ENCODE measurements around the gene RNF167. TPM values are rescaled to one million over a fixed set of nuclear protein-coding genes. Genes with fewer than 3 reads are reported as not detected.

The RNF167 gene
- total RNA-seq, 4 donors from 2014 or later, result 67.3 to 98.8 (median 85.9) TPM

GRCh38 chr17:4986951-4987766 lies 47.1 kb downstream of the RNF167 start, which contains the start of gene CAMTA2:
CAMTA2 (minus strand) TSS chr17:4987675; CDS start chr17:4986222, 1,453 bp downstream.
- Histone ChIP-seq H3K9me3 (no peaks in the 10 kb centered on the region), H3K4me3 (peak within 1 kb of the TSS; percentile 64 to 96), H3K27ac (peak within 1 kb of the TSS; percentile 82 to 99 (median 96)), H3K36me3 (peaks cover 0 to 36% of the 10 kb centered on the region in 2 donors), H3K4me1 (peaks cover 0 to 38% (median 16%) of the 10 kb centered on the region in 3 donors), H3K27me3 (no peaks in the 10 kb centered on the region)
- WGBS, 2 donors (ENCODE audit: low coverage in 1 of 2), result 0% methylated on average over 2 of the region's 78 CpGs; no CpG with 5 or more reads in 1 of the 2 donors
- peak; percentile 93 for ATAC-seq
- TF ChIP-seq EP300 (IDR thresholded peaks at IDR 0.05) (no peak), POLR2A (IDR thresholded peaks at IDR 0.05) (peak; percentile 73 to 77), POLR2AphosphoS5 (IDR thresholded peaks at IDR 0.05) (peak; percentile 83), CTCF (IDR thresholded peaks at IDR 0.05) (peak in 3 of 4 experiments; percentile 83 to 94 (median 84))

- WGBS, 2 donors (ENCODE audit: low coverage in 1 of 2), result 0 to 4% methylated on average over 5 to 8 of the region's 30 CpGs
- peaks cover 0 to 38% (median 16%) of the 10 kb centered on the region in 3 donors for H3K4me1 ChIP-seq
- H3K4me3 ChIP-seq, result peak overlapping the region; percentile 64 to 96
- no peaks in the 10 kb centered on the region for H3K9me3 ChIP-seq
- peak; percentile 17 for ATAC-seq
- H3K27me3 ChIP-seq, result no peaks in the 10 kb centered on the region
- peak overlapping the region; percentile 82 to 99 (median 96) for H3K27ac ChIP-seq
- H3K36me3 ChIP-seq, result peaks cover 0 to 28% of the 10 kb centered on the region in 2 donors
- no peak for TF ChIP-seq POLR2A (IDR thresholded peaks at IDR 0.05)
- TF ChIP-seq POLR2AphosphoS5 (IDR thresholded peaks at IDR 0.05), result no peak
- no peak for TF ChIP-seq EP300 (IDR thresholded peaks at IDR 0.05)
- no peak for TF ChIP-seq CTCF (IDR thresholded peaks at IDR 0.05)
Measured at GRCh38 chr17:4987767-4988567, 47.9 kb downstream of the RNF167 start.

- Histone ChIP-seq H3K36me3 (no peaks in the 10 kb centered on the region), H3K27ac (no peak overlapping the region), H3K27me3 (no peaks in the 10 kb centered on the region), H3K9me3 (no peaks in the 10 kb centered on the region), H3K4me1 (peaks cover 0 to 22% (median 9%) of the 10 kb centered on the region in 3 donors), H3K4me3 (no peak overlapping the region)
- ATAC-seq, result no peak
- TF ChIP-seq CTCF (IDR thresholded peaks at IDR 0.05) (no peak), POLR2AphosphoS5 (IDR thresholded peaks at IDR 0.05) (no peak), EP300 (IDR thresholded peaks at IDR 0.05) (no peak), POLR2A (IDR thresholded peaks at IDR 0.05) (no peak)
- 43% methylated on average over 1 of the region's 6 CpGs; no CpG with 5 or more reads in 1 of the 2 donors for WGBS, 2 donors (ENCODE audit: low coverage in 1 of 2)
Measured at GRCh38 chr17:4994081-4994595, 54.1 kb downstream of the RNF167 start.

Small RNA genes within 50 kb of the gene (small RNA-seq; reads per million reads assigned to genes)
- 0 to 0.26 (median 0.04) reads per million in 4 donors for gene MIR6864
- gene MIR6865, result 0 to 0.12 (median 0) reads per million in 4 donors

Other genes starting within 250 kb of the RNF167 start
- gene PELP1, start 236.1 kb upstream of the RNF167 start, total RNA-seq, result 10 to 100 TPM; 23.7 to 53.4 (median 28.5) TPM
- 10 to 100 TPM; 18.7 to 33.6 (median 28.5) TPM for gene ARRB2, start 229.6 kb upstream of the RNF167 start, total RNA-seq
- gene MED11, start 208.8 kb upstream of the RNF167 start, total RNA-seq, result 10 to 100 TPM; 21.9 to 28.9 (median 22.7) TPM
- 1 to 10 TPM in 1 of 4 donors, under 1 TPM in 2, not detected in 1; 0.31 to 1.2 (median 0.67) TPM for gene ZMYND15, start 200.4 kb upstream of the RNF167 start, total RNA-seq
- gene CXCL16, start 200.3 kb upstream of the RNF167 start, total RNA-seq, result 10 to 100 TPM in 2 of 4 donors, 1 to 10 TPM in 2; 5.3 to 11.6 (median 8.3) TPM
- not detected for gene TM4SF5, start 168.4 kb upstream of the RNF167 start, total RNA-seq
- 1 to 10 TPM in 2 of 4 donors, not detected in 2; 1.3 to 3.5 TPM for gene VMO1, start 153.9 kb upstream of the RNF167 start, total RNA-seq
- not detected for gene GLTPD2, start 151.3 kb upstream of the RNF167 start, total RNA-seq
- 100 to 1,000 TPM; 184 to 242 (median 187) TPM for gene PSMB6, start 144.1 kb upstream of the RNF167 start, total RNA-seq
- 10 to 100 TPM; 10.2 to 21.3 (median 15.7) TPM for gene PLD2, start 133.1 kb upstream of the RNF167 start, total RNA-seq
- 10 to 100 TPM; 29.3 to 48.6 (median 46.4) TPM for gene MINK1, start 106.9 kb upstream of the RNF167 start, total RNA-seq
- gene C17orf107, start 40.7 kb upstream of the RNF167 start, total RNA-seq, result under 1 TPM; 0.30 to 0.81 (median 0.68) TPM
- under 1 TPM in 2 of 4 donors, not detected in 2; 0.23 to 0.67 TPM for gene CHRNE, start 37.2 kb upstream of the RNF167 start, total RNA-seq
- gene GP1BA, start 8.0 kb upstream of the RNF167 start, total RNA-seq, result under 1 TPM in 1 of 4 donors, not detected in 3; 0.19 TPM
- gene SLC25A11, start 222 bp upstream of the RNF167 start, total RNA-seq, result 10 to 100 TPM; 28.7 to 58.9 (median 46.8) TPM
- gene PFN1, start 8.3 kb downstream of the RNF167 start, total RNA-seq, result 1,000 to 10,000 TPM in 2 of 4 donors, 100 to 1,000 TPM in 2; 920 to 1,441 (median 1,060) TPM
- gene ENO3, start 10.9 kb downstream of the RNF167 start, total RNA-seq, result 10 to 100 TPM in 2 of 4 donors, 1 to 10 TPM in 2; 1.5 to 16.2 (median 7.6) TPM
- 10 to 100 TPM; 35.1 to 77.5 (median 55.2) TPM for gene SPAG7, start 27.5 kb downstream of the RNF167 start, total RNA-seq
- 10 to 100 TPM; 16.7 to 50.0 (median 26.1) TPM for gene CAMTA2, start 47.4 kb downstream of the RNF167 start, total RNA-seq
- gene INCA1, start 57.3 kb downstream of the RNF167 start, total RNA-seq, result 1 to 10 TPM in 2 of 4 donors, under 1 TPM in 1, not detected in 1; 0.93 to 4.4 (median 3.8) TPM
- gene KIF1C, start 57.7 kb downstream of the RNF167 start, total RNA-seq, result 100 to 1,000 TPM; 147 to 302 (median 180) TPM
- gene SLC52A1, start 95.2 kb downstream of the RNF167 start, total RNA-seq, result not detected
- 1 to 10 TPM; 5.8 to 8.1 (median 6.6) TPM for gene ZFP3, start 138.2 kb downstream of the RNF167 start, total RNA-seq
- gene ZNF232, start 171.6 kb downstream of the RNF167 start, total RNA-seq, result 10 to 100 TPM; 10.5 to 22.9 (median 14.7) TPM
- gene USP6, start 175.8 kb downstream of the RNF167 start, total RNA-seq, result 1 to 10 TPM in 1 of 4 donors, under 1 TPM in 3; 0.07 to 6.1 (median 0.20) TPM

Data from gastroesophageal sphincter (tissue), 4 donors.